ENCODE data around the gene PDIA3. TPM values are rescaled to one million over a fixed set of nuclear protein-coding genes. Genes with fewer than 3 reads are reported as not detected.
"Not testable (repeated sequence)": the region's sequence is repeated elsewhere in the genome, so short reads cannot be mapped to it uniquely, and the experiment has no call there.

The PDIA3 gene
- total RNA-seq, 1 donor from 2014 or later: 365 TPM

GRCh38 chr15:43776101-43776717 lies 30.0 kb downstream of the PDIA3 start:
- intact Hi-C loops (cut with micrococcal nuclease): loop anchor here (1.0 kb wide), 1 partner anchor 266 kb away; no protein-coding TSS in a partner anchor

GRCh38 chr15:43776718-43777266 lies 30.6 kb downstream of the PDIA3 start, which contains the start of gene ELL3:
Gene ELL3 (minus strand): TSS chr15:43776966. CDS start chr15:43776901, 65 bp downstream.
- intact Hi-C loops (cut with micrococcal nuclease): loop anchor here (1.0 kb wide), 3 partner anchors 16 to 266 kb away; partner anchors contain the start of gene SERF2

- intact Hi-C loops (cut with micrococcal nuclease): loop anchor here (1.0 kb wide), 2 partner anchors 15 to 49 kb away; partner anchors contain the start of gene SERF2
These were observed 31.2 kb downstream of the PDIA3 start for GRCh38 chr15:43777267-43777914.

- intact Hi-C loops (cut with micrococcal nuclease): no loop called here
These were observed 32.8 kb downstream of the PDIA3 start for GRCh38 chr15:43779016-43779415.

- intact Hi-C loops (cut with micrococcal nuclease): no loop called here
These were observed 43.2 kb downstream of the PDIA3 start for GRCh38 chr15:43789409-43789808.

- intact Hi-C loops (cut with micrococcal nuclease): loop anchor here (1.0 to 5.0 kb wide), 5 partner anchors 8 to 280 kb away; partner anchors contain the start of genes HYPK, MFAP1 and SERINC4
These were observed 45.9 kb downstream of the PDIA3 start, which contains the start of gene SERF2 for GRCh38 chr15:43791993-43792760. Gene SERF2 (plus strand): TSS chr15:43792320. CDS start chr15:43792377, 57 bp downstream.

- intact Hi-C loops (cut with micrococcal nuclease): loop anchor here (1.0 to 5.0 kb wide), 5 partner anchors 7 to 281 kb away; partner anchors contain the start of genes HYPK, MFAP1 and SERINC4
These were observed 46.7 kb downstream of the PDIA3 start for GRCh38 chr15:43792761-43793476.

- intact Hi-C loops (cut with micrococcal nuclease): loop anchor here (5.0 kb wide), 1 partner anchor 281 kb away; no protein-coding TSS in a partner anchor
These were observed 47.4 kb downstream of the PDIA3 start for GRCh38 chr15:43793647-43794046.

- intact Hi-C loops (cut with micrococcal nuclease): loop anchor here (5.0 kb wide), 1 partner anchor 282 kb away; no protein-coding TSS in a partner anchor
These were observed 48.2 kb downstream of the PDIA3 start for GRCh38 chr15:43794269-43795037.

- intact Hi-C loops (cut with micrococcal nuclease): no loop called here
These were observed 49.0 kb downstream of the PDIA3 start for GRCh38 chr15:43795197-43795596.

- intact Hi-C loops (cut with micrococcal nuclease): no loop called here
These were observed 49.8 kb downstream of the PDIA3 start for GRCh38 chr15:43795997-43796396.

- intact Hi-C loops (cut with micrococcal nuclease): no loop called here
These were observed 50.3 kb downstream of the PDIA3 start for GRCh38 chr15:43796566-43796965.

GRCh38 chr15:43799209-43799944 lies 53.1 kb downstream of the PDIA3 start:
- intact Hi-C loops (cut with micrococcal nuclease): no loop called here

GRCh38 chr15:43799945-43800285 lies 53.7 kb downstream of the PDIA3 start, which contains the start of gene SERINC4:
Gene SERINC4 (minus strand): TSS chr15:43800220. CDS start chr15:43799986, 234 bp downstream.
- intact Hi-C loops (cut with micrococcal nuclease): loop anchor here (1.0 kb wide), 2 partner anchors 8 to 24 kb away; partner anchors contain the start of genes MFAP1 and SERF2

GRCh38 chr15:43800286-43801141 lies 54.3 kb downstream of the PDIA3 start, which contains the start of gene HYPK:
Gene HYPK (plus strand): TSS chr15:43800599. CDS start chr15:43800623, 24 bp downstream.
- intact Hi-C loops (cut with micrococcal nuclease): loop anchor here (1.0 kb wide), 2 partner anchors 8 to 24 kb away; partner anchors contain the start of genes MFAP1 and SERF2

- intact Hi-C loops (cut with micrococcal nuclease): not testable (repeated sequence)
These were observed 56.4 kb downstream of the PDIA3 start for GRCh38 chr15:43802676-43803075.

- intact Hi-C loops (cut with micrococcal nuclease): no loop called here
These were observed 62.3 kb downstream of the PDIA3 start for GRCh38 chr15:43808435-43808950.

Measured in T-helper 2 cell treated with Interferon-gamma antibody and Interleukin-4, amounts not matched to agents 100 ng/mL and 5 ng/mL, for 36 hours (primary cell).